ENCODE measurements around the gene ASB7.

ASB7 gene

GRCh38 chr15:100691321-100691720 lies 88.9 kb downstream of the ASB7 start:
- H3K14ac ChIP-seq (ENCODE audit: low read length): no peak overlapping the region
- H3K79me1 ChIP-seq (ENCODE audit: low read depth, low read length): no peaks in the 10 kb centered on the region
- no peak for DNase-seq (ENCODE audit: low spot score)
- no peak overlapping the region for H4K8ac ChIP-seq (ENCODE audit: low read depth, low read length)
- peak overlapping the region; percentile 13 for H3K23ac ChIP-seq (ENCODE audit: low read depth, low read length, poor library complexity)
- H2BK120ac ChIP-seq (ENCODE audit: low read depth, low read length): no peak overlapping the region
- peaks cover 0 to 11% of the 10 kb centered on the region in 2 donors for H3K4me1 ChIP-seq (ENCODE audit: control insufficient read depth in 2 of 2, insufficient read depth in 1 of 2, low read depth in 1 of 2, low read length in 2 of 2)
- H3K18ac ChIP-seq (ENCODE audit: low read length): no peak overlapping the region
- H3K27ac ChIP-seq (replicated peaks; ENCODE audit: low read length): no peak overlapping the region
- H2AFZ ChIP-seq (ENCODE audit: low read length): no peak overlapping the region
- no peak overlapping the region for H3K4ac ChIP-seq (ENCODE audit: low read length)
- H3K27me3 ChIP-seq (ENCODE audit: control insufficient read depth in 3 of 3, insufficient read depth in 3 of 3, low read depth in 1 of 3, low read length in 3 of 3): peaks cover 0 to 2% (median 0%) of the 10 kb centered on the region in 3 experiments
- no peak overlapping the region for H3K9ac ChIP-seq (ENCODE audit: low read depth, low read length, poor library complexity)
- no peak overlapping the region for H4K91ac ChIP-seq (ENCODE audit: low read depth, low read length, poor library complexity)
- no CpG with 5 or more reads among the region's 4 CpGs for WGBS, 2 donors (ENCODE audit: extremely low coverage in 2 of 2, insufficient read length in 2 of 2, insufficient replicate concordance in 1 of 2)
- H3K4me2 ChIP-seq (ENCODE audit: insufficient read depth, low read length, poor library complexity, severe bottlenecking): no peak overlapping the region
- no peak overlapping the region for H2BK12ac ChIP-seq (ENCODE audit: low read length)
- H3K36me3 ChIP-seq (replicated peaks in 1 of 2; ENCODE audit: control insufficient read depth in 2 of 2, insufficient read depth in 2 of 2, low read length in 2 of 2): no peaks in the 10 kb centered on the region
- H2BK15ac ChIP-seq (ENCODE audit: low read length): no peak overlapping the region
- H3K9me3 ChIP-seq (replicated peaks in 1 of 2; ENCODE audit: control insufficient read depth in 2 of 2, insufficient read depth in 1 of 2, low read depth in 1 of 2, low read length in 2 of 2): no peaks in the 10 kb centered on the region
- no peak overlapping the region for H3K4me3 ChIP-seq (ENCODE audit: low read length in 2 of 2)
- H2AK5ac ChIP-seq (ENCODE audit: low read depth, low read length): no peak overlapping the region
- no peak overlapping the region for H2BK5ac ChIP-seq (ENCODE audit: low read length)

- Histone ChIP-seq H3K27ac (replicated peaks; ENCODE audit: low read length) (no peak overlapping the region), H3K4me3 (ENCODE audit: low read length in 2 of 2) (no peak overlapping the region), H3K4me1 (ENCODE audit: control insufficient read depth in 2 of 2, insufficient read depth in 1 of 2, low read depth in 1 of 2, low read length in 2 of 2) (peaks cover 0 to 11% of the 10 kb centered on the region in 2 donors), H3K4ac (ENCODE audit: low read length) (no peak overlapping the region), H2BK12ac (ENCODE audit: low read length) (no peak overlapping the region), H3K9ac (ENCODE audit: low read depth, low read length, poor library complexity) (no peak overlapping the region), H2AK5ac (ENCODE audit: low read depth, low read length) (no peak overlapping the region), H2BK15ac (ENCODE audit: low read length) (no peak overlapping the region), H3K23ac (ENCODE audit: low read depth, low read length, poor library complexity) (no peak overlapping the region), H2AFZ (ENCODE audit: low read length) (no peak overlapping the region), H3K36me3 (replicated peaks in 1 of 2; ENCODE audit: control insufficient read depth in 2 of 2, insufficient read depth in 2 of 2, low read length in 2 of 2) (no peaks in the 10 kb centered on the region), H4K8ac (ENCODE audit: low read depth, low read length) (no peak overlapping the region), H2BK5ac (ENCODE audit: low read length) (no peak overlapping the region), H2BK120ac (ENCODE audit: low read depth, low read length) (no peak overlapping the region), H3K4me2 (ENCODE audit: insufficient read depth, low read length, poor library complexity, severe bottlenecking) (no peak overlapping the region), H4K91ac (ENCODE audit: low read depth, low read length, poor library complexity) (no peak overlapping the region), H3K27me3 (ENCODE audit: control insufficient read depth in 3 of 3, insufficient read depth in 3 of 3, low read depth in 1 of 3, low read length in 3 of 3) (peaks cover 0 to 2% (median 0%) of the 10 kb centered on the region in 3 experiments), H3K79me1 (ENCODE audit: low read depth, low read length) (no peaks in the 10 kb centered on the region), H3K18ac (ENCODE audit: low read length) (no peak overlapping the region), H3K14ac (ENCODE audit: low read length) (no peak overlapping the region), H3K9me3 (replicated peaks in 1 of 2; ENCODE audit: control insufficient read depth in 2 of 2, insufficient read depth in 1 of 2, low read depth in 1 of 2, low read length in 2 of 2) (no peaks in the 10 kb centered on the region)
- WGBS, 2 donors (ENCODE audit: extremely low coverage in 2 of 2, insufficient read length in 2 of 2, insufficient replicate concordance in 1 of 2): no CpG with 5 or more reads among the region's 3 CpGs
- DNase-seq (ENCODE audit: low spot score): no peak
Observed at GRCh38 chr15:100692246-100692645, 89.9 kb downstream of the ASB7 start.

- no peak overlapping the region for H3K4ac ChIP-seq (ENCODE audit: low read length)
- H3K36me3 ChIP-seq (replicated peaks in 1 of 2; ENCODE audit: control insufficient read depth in 2 of 2, insufficient read depth in 2 of 2, low read length in 2 of 2): no peaks in the 10 kb centered on the region
- no peak overlapping the region for H3K9ac ChIP-seq (ENCODE audit: low read depth, low read length, poor library complexity)
- no peak for DNase-seq (ENCODE audit: low spot score)
- no peak overlapping the region for H2AFZ ChIP-seq (ENCODE audit: low read length)
- no peak overlapping the region for H2AK5ac ChIP-seq (ENCODE audit: low read depth, low read length)
- no peak overlapping the region for H2BK15ac ChIP-seq (ENCODE audit: low read length)
- no peak overlapping the region for H4K91ac ChIP-seq (ENCODE audit: low read depth, low read length, poor library complexity)
- no peak overlapping the region for H4K8ac ChIP-seq (ENCODE audit: low read depth, low read length)
- no peak overlapping the region for H2BK5ac ChIP-seq (ENCODE audit: low read length)
- no peak overlapping the region for H3K27ac ChIP-seq (replicated peaks; ENCODE audit: low read length)
- H3K27me3 ChIP-seq (ENCODE audit: control insufficient read depth in 3 of 3, insufficient read depth in 3 of 3, low read depth in 1 of 3, low read length in 3 of 3): peaks cover 0 to 2% (median 0%) of the 10 kb centered on the region in 3 experiments
- no peak overlapping the region for H2BK12ac ChIP-seq (ENCODE audit: low read length)
- no peak overlapping the region for H3K14ac ChIP-seq (ENCODE audit: low read length)
- no peak overlapping the region for H3K18ac ChIP-seq (ENCODE audit: low read length)
- H3K23ac ChIP-seq (ENCODE audit: low read depth, low read length, poor library complexity): no peak overlapping the region
- WGBS, 2 donors (ENCODE audit: extremely low coverage in 2 of 2, insufficient read length in 2 of 2, insufficient replicate concordance in 1 of 2): no CpG with 5 or more reads among the region's 7 CpGs
- H3K4me2 ChIP-seq (ENCODE audit: insufficient read depth, low read length, poor library complexity, severe bottlenecking): no peak overlapping the region
- H3K4me3 ChIP-seq (ENCODE audit: low read length in 2 of 2): no peak overlapping the region
- peaks cover 0 to 9% of the 10 kb centered on the region in 2 donors for H3K4me1 ChIP-seq (ENCODE audit: control insufficient read depth in 2 of 2, insufficient read depth in 1 of 2, low read depth in 1 of 2, low read length in 2 of 2)
- no peaks in the 10 kb centered on the region for H3K9me3 ChIP-seq (replicated peaks in 1 of 2; ENCODE audit: control insufficient read depth in 2 of 2, insufficient read depth in 1 of 2, low read depth in 1 of 2, low read length in 2 of 2)
- H2BK120ac ChIP-seq (ENCODE audit: low read depth, low read length): no peak overlapping the region
- H3K79me1 ChIP-seq (ENCODE audit: low read depth, low read length): no peaks in the 10 kb centered on the region
Observed at GRCh38 chr15:100692671-100693070, 90.3 kb downstream of the ASB7 start.

GRCh38 chr15:100693451-100693850 lies 91.1 kb downstream of the ASB7 start:
- Histone ChIP-seq H3K4ac (ENCODE audit: low read length) (no peak overlapping the region), H3K4me2 (ENCODE audit: insufficient read depth, low read length, poor library complexity, severe bottlenecking) (no peak overlapping the region), H4K91ac (ENCODE audit: low read depth, low read length, poor library complexity) (no peak overlapping the region), H3K4me1 (ENCODE audit: control insufficient read depth in 2 of 2, insufficient read depth in 1 of 2, low read depth in 1 of 2, low read length in 2 of 2) (peaks cover 0 to 2% of the 10 kb centered on the region in 2 donors), H2BK5ac (ENCODE audit: low read length) (no peak overlapping the region), H3K79me1 (ENCODE audit: low read depth, low read length) (no peaks in the 10 kb centered on the region), H2BK15ac (ENCODE audit: low read length) (no peak overlapping the region), H3K14ac (ENCODE audit: low read length) (no peak overlapping the region), H3K27me3 (ENCODE audit: control insufficient read depth in 3 of 3, insufficient read depth in 3 of 3, low read depth in 1 of 3, low read length in 3 of 3) (peaks cover 0 to 2% (median 0%) of the 10 kb centered on the region in 3 experiments), H3K27ac (replicated peaks; ENCODE audit: low read length) (no peak overlapping the region), H3K23ac (ENCODE audit: low read depth, low read length, poor library complexity) (no peak overlapping the region), H3K18ac (ENCODE audit: low read length) (no peak overlapping the region), H2BK120ac (ENCODE audit: low read depth, low read length) (no peak overlapping the region), H4K8ac (ENCODE audit: low read depth, low read length) (no peak overlapping the region), H3K9me3 (replicated peaks in 1 of 2; ENCODE audit: control insufficient read depth in 2 of 2, insufficient read depth in 1 of 2, low read depth in 1 of 2, low read length in 2 of 2) (no peaks in the 10 kb centered on the region), H2AK5ac (ENCODE audit: low read depth, low read length) (no peak overlapping the region), H3K9ac (ENCODE audit: low read depth, low read length, poor library complexity) (no peak overlapping the region), H3K36me3 (replicated peaks in 1 of 2; ENCODE audit: control insufficient read depth in 2 of 2, insufficient read depth in 2 of 2, low read length in 2 of 2) (no peaks in the 10 kb centered on the region), H2AFZ (ENCODE audit: low read length) (no peak overlapping the region), H3K4me3 (ENCODE audit: low read length in 2 of 2) (no peak overlapping the region), H2BK12ac (ENCODE audit: low read length) (no peak overlapping the region)
- no CpG with 5 or more reads among the region's 4 CpGs for WGBS, 2 donors (ENCODE audit: extremely low coverage in 2 of 2, insufficient read length in 2 of 2, insufficient replicate concordance in 1 of 2)
- no peak for DNase-seq (ENCODE audit: low spot score)
